ENCODE results near the gene STN1.

Gene STN1

GRCh38 chr10:103918053-103918846 is at the start of gene STN1:
TSS of gene STN1 (minus strand) at chr10:103918184. CDS start at chr10:103917594, 590 bp downstream.
- peak within 1 kb of the TSS; percentile 57; the same call in 1 of the 2 replicates for H3K27ac ChIP-seq (ENCODE audit: low read depth, low read length)

GRCh38 chr10:103967448-103968071 is 49.6 kb upstream of the STN1 start:
- Histone ChIP-seq H3K36me3 (ENCODE audit: control insufficient read depth, insufficient read depth, low read length) (no peaks in the 10 kb centered on the region), H3K27me3 (ENCODE audit: control insufficient read depth, insufficient read depth, low read length) (no peaks in the 10 kb centered on the region), H3K4me1 (ENCODE audit: control insufficient read depth, insufficient read depth, low read length) (peaks cover 10% of the 10 kb centered on the region), H3K9ac (ENCODE audit: low read length) (peak overlapping the region; percentile 78), H3K4me3 (ENCODE audit: low read depth, low read length) (peak overlapping the region; percentile 94), H3K9me3 (ENCODE audit: control insufficient read depth, insufficient read depth, low read depth, low read length) (no peaks in the 10 kb centered on the region), H3K27ac (ENCODE audit: low read depth, low read length) (no peak overlapping the region)

More at GRCh38 chr10:103918053-103918846, at the start of gene STN1:
- H3K4me3 ChIP-seq (ENCODE audit: low read depth, low read length): peak within 1 kb of the TSS; percentile 70
- H3K27me3 ChIP-seq (ENCODE audit: control insufficient read depth, insufficient read depth, low read length): no peaks in the 10 kb centered on the region
- H3K4me1 ChIP-seq (ENCODE audit: control insufficient read depth, insufficient read depth, low read length): peaks cover 22% of the 10 kb centered on the region
- H3K9ac ChIP-seq (ENCODE audit: low read length): peak within 1 kb of the TSS; percentile 72
- peaks cover 14% of the 10 kb centered on the region; the same call in 1 of the 2 replicates for H3K36me3 ChIP-seq (ENCODE audit: control insufficient read depth, insufficient read depth, low read length)
- H3K9me3 ChIP-seq (ENCODE audit: control insufficient read depth, insufficient read depth, low read depth, low read length): peaks cover 11% of the 10 kb centered on the region

DNA sequence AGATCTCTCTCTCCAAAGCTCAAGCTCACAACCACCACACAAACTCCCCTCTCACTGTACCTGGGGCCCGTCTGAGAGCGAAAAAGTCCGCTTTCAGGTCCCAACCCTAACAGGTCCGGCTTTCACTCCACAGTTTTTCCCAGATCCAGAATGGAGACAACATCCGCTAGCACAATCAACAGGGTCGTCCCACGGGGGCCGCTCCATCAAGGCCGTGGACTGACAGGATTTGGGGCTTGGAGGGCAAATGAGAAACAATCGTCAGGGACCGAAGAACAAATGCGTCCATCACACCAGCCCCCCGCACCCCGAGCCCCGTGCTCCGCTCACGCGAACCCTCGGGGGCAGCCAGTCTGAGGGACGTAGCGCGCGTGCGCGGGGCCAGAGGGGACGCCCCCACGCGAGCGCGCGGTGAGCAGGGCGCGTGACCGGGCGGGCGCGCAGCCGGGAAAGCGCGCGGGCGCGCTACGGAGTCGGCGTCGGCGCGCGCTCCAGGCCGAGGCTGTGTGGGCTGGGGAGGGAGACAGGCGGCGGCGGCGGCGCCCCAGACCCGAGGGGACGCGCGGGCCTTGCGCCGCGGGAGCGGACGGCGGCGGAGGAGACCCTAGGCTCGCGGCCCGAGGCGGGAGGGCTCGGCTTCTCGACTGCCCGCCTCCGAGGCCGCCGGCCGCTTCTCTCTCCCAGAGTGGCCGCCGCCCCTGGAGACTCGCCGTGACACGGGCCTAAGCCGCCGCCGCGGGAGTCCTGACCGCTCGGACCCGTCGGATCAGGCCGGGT is 48.9 kb upstream of the STN1 start, which contains the start of gene SLK:
SLK (plus strand) TSS at position 470 of the 777 bp plus-strand sequence. CDS start 606 bp downstream, outside the sequence.
- Histone ChIP-seq H3K27ac (ENCODE audit: low read depth, low read length) (no peak within 1 kb of the TSS), H3K27me3 (ENCODE audit: control insufficient read depth, insufficient read depth, low read length) (no peaks in the 10 kb centered on the region), H3K9ac (ENCODE audit: low read length) (peak within 1 kb of the TSS; percentile 78), H3K4me1 (ENCODE audit: control insufficient read depth, insufficient read depth, low read length) (peaks cover 10% of the 10 kb centered on the region), H3K4me3 (ENCODE audit: low read depth, low read length) (peak within 1 kb of the TSS; percentile 94), H3K36me3 (ENCODE audit: control insufficient read depth, insufficient read depth, low read length) (no peaks in the 10 kb centered on the region), H3K9me3 (ENCODE audit: control insufficient read depth, insufficient read depth, low read depth, low read length) (no peaks in the 10 kb centered on the region)

DNA sequence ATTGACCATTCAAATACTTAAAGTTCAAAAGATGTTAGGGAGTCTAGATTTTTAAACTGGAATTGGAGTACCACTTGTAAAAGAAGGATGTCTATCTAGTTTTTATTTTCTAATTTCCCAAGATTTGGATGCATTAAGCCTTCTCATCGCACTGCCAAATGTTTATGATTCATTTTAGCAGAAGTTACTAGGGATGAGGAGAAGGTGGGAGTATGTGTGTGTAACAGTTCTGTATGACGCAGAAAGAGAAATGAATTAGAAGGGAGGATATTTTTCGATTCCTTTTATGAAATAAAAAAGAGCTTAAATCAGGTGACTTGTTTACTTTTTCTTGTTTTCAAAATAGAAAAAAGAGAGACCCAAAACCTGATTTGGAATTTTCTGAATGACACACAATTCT is 42.1 kb upstream of the STN1 start:
- H3K4me3 ChIP-seq (ENCODE audit: low read depth, low read length): no peak overlapping the region
- H3K36me3 ChIP-seq (ENCODE audit: control insufficient read depth, insufficient read depth, low read length): no peaks in the 10 kb centered on the region
- H3K9ac ChIP-seq (ENCODE audit: low read length): no peak overlapping the region
- H3K4me1 ChIP-seq (ENCODE audit: control insufficient read depth, insufficient read depth, low read length): no peaks in the 10 kb centered on the region
- H3K9me3 ChIP-seq (ENCODE audit: control insufficient read depth, insufficient read depth, low read depth, low read length): no peaks in the 10 kb centered on the region
- H3K27ac ChIP-seq (ENCODE audit: low read depth, low read length): no peak overlapping the region
- H3K27me3 ChIP-seq (ENCODE audit: control insufficient read depth, insufficient read depth, low read length): no peaks in the 10 kb centered on the region

DNA sequence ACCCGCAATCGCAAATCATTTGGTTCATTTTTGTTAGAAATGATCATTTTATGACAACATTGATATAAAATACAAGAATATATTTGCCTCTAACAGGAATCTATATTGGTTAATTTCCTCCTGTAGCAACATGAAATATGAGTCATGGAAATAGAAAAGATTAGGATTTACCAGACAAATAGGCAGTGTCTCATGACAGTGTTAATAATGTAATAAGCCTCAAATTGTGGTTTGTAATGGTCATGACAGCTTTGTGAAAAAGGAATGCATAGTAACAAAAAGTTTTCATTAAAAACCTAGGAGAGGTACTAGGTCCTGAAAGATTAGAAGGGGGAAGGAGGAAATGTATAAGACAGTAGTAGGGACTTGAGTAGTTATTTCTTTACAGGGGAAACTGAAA is 41.0 kb upstream of the STN1 start:
- H3K36me3 ChIP-seq (ENCODE audit: control insufficient read depth, insufficient read depth, low read length): no peaks in the 10 kb centered on the region
- H3K4me3 ChIP-seq (ENCODE audit: low read depth, low read length): no peak overlapping the region
- no peak overlapping the region for H3K27ac ChIP-seq (ENCODE audit: low read depth, low read length)
- H3K9me3 ChIP-seq (ENCODE audit: control insufficient read depth, insufficient read depth, low read depth, low read length): no peaks in the 10 kb centered on the region
- H3K27me3 ChIP-seq (ENCODE audit: control insufficient read depth, insufficient read depth, low read length): no peaks in the 10 kb centered on the region
- no peak overlapping the region for H3K9ac ChIP-seq (ENCODE audit: low read length)
- no peaks in the 10 kb centered on the region for H3K4me1 ChIP-seq (ENCODE audit: control insufficient read depth, insufficient read depth, low read length)

DNA sequence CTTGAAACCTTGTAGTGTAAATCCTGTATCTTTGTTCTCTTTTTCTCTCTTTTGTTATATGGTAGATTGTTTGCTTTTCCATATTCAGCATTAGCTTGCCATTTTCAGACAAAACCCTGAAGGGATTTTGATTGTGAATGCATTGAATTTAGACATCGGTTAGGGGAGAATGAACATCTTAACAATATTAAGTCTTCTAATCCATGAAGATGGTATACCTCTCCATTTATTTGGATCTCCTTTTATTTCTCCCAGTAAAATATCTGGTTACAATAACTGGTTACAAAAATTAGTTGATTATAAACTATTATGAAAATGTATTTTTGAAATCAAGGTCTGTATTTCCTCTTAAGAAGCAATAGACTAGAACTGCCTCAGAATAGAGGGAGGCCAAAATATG is 36.6 kb upstream of the STN1 start:
- Histone ChIP-seq H3K4me1 (ENCODE audit: control insufficient read depth, insufficient read depth, low read length) (no peaks in the 10 kb centered on the region), H3K9me3 (ENCODE audit: control insufficient read depth, insufficient read depth, low read depth, low read length) (no peaks in the 10 kb centered on the region), H3K27me3 (ENCODE audit: control insufficient read depth, insufficient read depth, low read length) (no peaks in the 10 kb centered on the region), H3K36me3 (ENCODE audit: control insufficient read depth, insufficient read depth, low read length) (no peaks in the 10 kb centered on the region), H3K9ac (ENCODE audit: low read length) (no peak overlapping the region), H3K4me3 (ENCODE audit: low read depth, low read length) (no peak overlapping the region), H3K27ac (ENCODE audit: low read depth, low read length) (no peak overlapping the region)

DNA sequence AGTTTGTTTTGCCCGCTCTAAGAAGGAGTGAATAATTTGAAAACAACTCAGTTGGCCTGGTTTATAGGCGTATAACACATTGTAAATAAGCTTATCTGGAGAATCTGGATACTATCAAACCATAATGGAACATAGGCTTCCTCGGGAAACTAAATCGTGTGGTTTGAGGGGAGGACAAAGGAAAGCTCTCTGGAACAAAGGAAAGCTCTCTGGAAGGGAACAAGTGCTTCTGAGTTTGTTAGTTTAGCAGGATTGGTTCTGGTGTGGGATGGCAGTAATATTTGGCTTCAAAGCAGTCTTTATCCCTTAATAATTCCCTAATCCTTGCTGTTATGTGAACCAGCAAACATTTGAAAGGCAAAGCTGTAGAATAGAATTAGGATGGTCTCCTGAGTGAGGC is 34.0 kb upstream of the STN1 start:
- Histone ChIP-seq H3K4me1 (ENCODE audit: control insufficient read depth, insufficient read depth, low read length) (no peaks in the 10 kb centered on the region), H3K9me3 (ENCODE audit: control insufficient read depth, insufficient read depth, low read depth, low read length) (no peaks in the 10 kb centered on the region), H3K9ac (ENCODE audit: low read length) (no peak overlapping the region), H3K4me3 (ENCODE audit: low read depth, low read length) (no peak overlapping the region), H3K27ac (ENCODE audit: low read depth, low read length) (no peak overlapping the region), H3K27me3 (ENCODE audit: control insufficient read depth, insufficient read depth, low read length) (no peaks in the 10 kb centered on the region), H3K36me3 (ENCODE audit: control insufficient read depth, insufficient read depth, low read length) (no peaks in the 10 kb centered on the region)

GRCh38 chr10:103951183-103951582 is 33.2 kb upstream of the STN1 start:
- Histone ChIP-seq H3K4me1 (ENCODE audit: control insufficient read depth, insufficient read depth, low read length) (no peaks in the 10 kb centered on the region), H3K9ac (ENCODE audit: low read length) (no peak overlapping the region), H3K4me3 (ENCODE audit: low read depth, low read length) (no peak overlapping the region), H3K36me3 (ENCODE audit: control insufficient read depth, insufficient read depth, low read length) (no peaks in the 10 kb centered on the region), H3K27ac (ENCODE audit: low read depth, low read length) (no peak overlapping the region), H3K9me3 (ENCODE audit: control insufficient read depth, insufficient read depth, low read depth, low read length) (no peaks in the 10 kb centered on the region), H3K27me3 (ENCODE audit: control insufficient read depth, insufficient read depth, low read length) (no peaks in the 10 kb centered on the region)

DNA sequence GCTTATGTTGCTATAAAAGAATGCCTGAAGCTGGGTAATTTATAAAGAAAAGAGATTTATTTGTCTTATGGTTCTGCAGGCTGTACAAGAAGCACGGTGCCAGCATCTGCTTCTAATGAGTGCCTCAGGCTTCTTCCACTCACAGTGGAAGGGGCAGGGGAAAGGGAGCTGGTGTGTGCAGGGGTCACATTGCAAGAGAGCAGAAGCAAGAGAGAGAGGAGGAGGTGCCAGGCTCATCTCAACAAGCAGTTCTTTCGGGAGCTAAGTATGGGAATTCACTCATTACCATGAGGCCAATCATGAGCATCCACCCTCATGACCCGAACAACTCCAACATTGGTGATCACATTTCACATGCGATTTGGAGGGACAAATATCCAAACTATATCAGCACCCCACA is 31.7 kb upstream of the STN1 start:
- H3K9me3 ChIP-seq (ENCODE audit: control insufficient read depth, insufficient read depth, low read depth, low read length): no peaks in the 10 kb centered on the region
- H3K4me1 ChIP-seq (ENCODE audit: control insufficient read depth, insufficient read depth, low read length): no peaks in the 10 kb centered on the region
- H3K27me3 ChIP-seq (ENCODE audit: control insufficient read depth, insufficient read depth, low read length): no peaks in the 10 kb centered on the region
- no peak overlapping the region for H3K4me3 ChIP-seq (ENCODE audit: low read depth, low read length)
- no peaks in the 10 kb centered on the region for H3K36me3 ChIP-seq (ENCODE audit: control insufficient read depth, insufficient read depth, low read length)
- H3K27ac ChIP-seq (ENCODE audit: low read depth, low read length): no peak overlapping the region
- no peak overlapping the region for H3K9ac ChIP-seq (ENCODE audit: low read length)

DNA sequence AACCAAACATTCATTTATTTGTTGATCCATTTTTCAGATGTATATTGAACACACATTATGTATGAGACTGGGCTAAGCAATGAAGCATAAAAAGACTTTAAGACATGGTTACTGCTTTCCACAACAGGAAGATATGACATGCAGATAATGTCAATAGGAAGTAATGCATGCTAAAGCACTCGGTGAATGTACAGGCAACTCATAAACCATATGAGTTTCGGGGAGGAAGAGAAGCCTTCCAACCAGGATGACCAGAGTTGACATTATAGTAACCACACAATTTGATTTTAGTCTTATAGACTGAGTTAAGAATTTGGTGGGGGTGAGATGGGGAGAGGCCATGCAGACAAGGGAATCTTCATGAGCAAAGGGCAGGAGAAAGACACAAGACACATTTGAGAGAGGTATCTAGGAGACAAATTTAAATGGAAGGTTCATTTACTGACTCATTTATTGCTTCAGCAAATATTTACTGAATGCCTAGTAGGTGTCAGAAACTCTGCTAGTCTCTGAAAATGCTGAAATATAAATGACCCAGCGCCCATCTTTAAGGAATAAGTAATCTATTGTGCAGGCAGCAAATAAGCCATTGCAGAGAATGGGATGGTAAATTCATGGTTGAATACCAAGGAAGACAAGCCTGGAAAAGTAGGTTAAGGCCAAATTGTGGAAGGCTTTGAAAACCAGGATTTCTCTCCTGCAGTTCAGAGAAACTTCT is 30.0 kb upstream of the STN1 start:
- H3K9ac ChIP-seq (ENCODE audit: low read length): no peak overlapping the region
- no peak overlapping the region for H3K27ac ChIP-seq (ENCODE audit: low read depth, low read length)
- H3K27me3 ChIP-seq (ENCODE audit: control insufficient read depth, insufficient read depth, low read length): no peaks in the 10 kb centered on the region
- no peaks in the 10 kb centered on the region for H3K36me3 ChIP-seq (ENCODE audit: control insufficient read depth, insufficient read depth, low read length)
- no peak overlapping the region for H3K4me3 ChIP-seq (ENCODE audit: low read depth, low read length)
- H3K9me3 ChIP-seq (ENCODE audit: control insufficient read depth, insufficient read depth, low read depth, low read length): no peaks in the 10 kb centered on the region
- H3K4me1 ChIP-seq (ENCODE audit: control insufficient read depth, insufficient read depth, low read length): no peaks in the 10 kb centered on the region

All from HUES6 (cell line).